K562 (cell line): ENCODE data around the gene BAK1. TPM values are rescaled to one million over a fixed set of nuclear protein-coding genes. Genes with fewer than 3 reads are reported as not detected.
A peak's percentile ranks its signal among the peaks of the same experiment; 100 is the strongest.

Source experiments
- ATAC-seq: fragments of 200-7000 bp; cut with Tn5 transposase; 3 replicates; pipeline ENCODE4 v1.9.1; 2020; ENCODE audit warnings: moderate library complexity
- BruUV-seq: library from RNA; stranded (reverse); fragments of 400-500 nt; replicated peaks from 2 replicates; lab custom pipeline; 2021; lab: Mats Ljungman, UMichigan
- CTCF ChIA-PET: fragments of 300-600 bp; formaldehyde crosslinking; extraction: SDS; loops from one replicate; lab custom pipeline; 2021; ENCODE audit warnings: low intra/inter-chr PET ratio; lab: Yijun Ruan, JAX
- POLR2A ChIA-PET: fragments of 300-600, 350-650 bp; sonication (Branson Sonifier 250); formaldehyde crosslinking; extraction: SDS; loops from one replicate; lab custom pipeline; 2021; ENCODE audit warnings: antibody characterized with exemption, inconsistent platforms; lab: Yijun Ruan, JAX
- DNase-seq, 4 experiments: peaks; one replicate each; pipeline versions ENCODE4 v3.0.0 to v3.0.0-alpha.2; 2011 to 2018; ENCODE audit warnings: low spot score in 3 of 4, mixed read lengths in 3 of 4; ENCODE audit errors: extremely low read depth in 1 of 4
- FAIRE-seq: peaks from 2 replicates; lab custom pipeline; 2011; peaks lifted over from hg19 to GRCh38; lab: Jason Lieb, UNC
- H2AFZ ChIP-seq: 2 replicates; pipeline ENCODE4 v1.6.0; 2011; ENCODE audit warnings: low read depth, low read length, control low read depth, inconsistent platforms
- H3K27ac ChIP-seq: fragments of 200-600 bp; 3 replicates; pipeline ENCODE4 v1.8.0; 2011; ENCODE audit warnings: low read depth, mild to moderate bottlenecking, control low read depth, inconsistent platforms, low read length, moderate library complexity, mixed read lengths; ENCODE audit errors: extremely low read depth
- H3K27me3 ChIP-seq, 2 experiments: fragments of 300-600 bp in 1 of 2; 2 replicates in 1 of 2; 3 replicates in 1 of 2; pipeline versions ENCODE4 v1.6.0 to v1.8.0; 2011; ENCODE audit warnings: inconsistent platforms in 2 of 2, low read length in 2 of 2, mild to moderate bottlenecking in 1 of 2, mixed read lengths in 1 of 2, moderate library complexity in 1 of 2; ENCODE audit not compliant: control insufficient read depth in 2 of 2, insufficient read depth in 2 of 2
- H3K36me3 ChIP-seq: fragments of 300-600 bp; 3 replicates; pipeline ENCODE4 v1.8.0; 2011; ENCODE audit warnings: mild to moderate bottlenecking, low read length, inconsistent platforms; ENCODE audit not compliant: control insufficient read depth, insufficient read depth
- H3K4me1 ChIP-seq, 2 experiments: fragments of 200-600 bp in 1 of 2; replicated peaks in 1 of 2; 2 replicates in 1 of 2; 3 replicates in 1 of 2; pipeline versions ENCODE4 v1.5.1 to v1.8.0; 2011; ENCODE audit warnings: inconsistent platforms in 2 of 2, low read length in 2 of 2, mild to moderate bottlenecking in 1 of 2, mixed read lengths in 1 of 2, moderate library complexity in 1 of 2; ENCODE audit not compliant: control insufficient read depth in 2 of 2, insufficient read depth in 2 of 2
- H3K4me2 ChIP-seq: 2 replicates; pipeline ENCODE4 v1.6.1; 2011; ENCODE audit warnings: low read length, control low read depth, inconsistent platforms, mixed read lengths; ENCODE audit not compliant: insufficient read depth
- H3K4me3 ChIP-seq: fragments of 200-600 bp; sonication (generic), shearing (Covaris generic); 2 replicates; pipeline ENCODE4 v1.5.1; 2016; ENCODE audit warnings: control low read depth, inconsistent platforms
- H3K79me2 ChIP-seq: fragments of 200-600 bp; 3 replicates; pipeline ENCODE4 v1.8.0; 2011; ENCODE audit warnings: low read length, inconsistent platforms; ENCODE audit not compliant: control insufficient read depth, insufficient read depth
- H3K9ac ChIP-seq, 2 experiments: 2 replicates each; pipeline versions ENCODE4 v1.6.0 to v1.6.1; 2011; ENCODE audit warnings: low read depth in 2 of 2, low read length in 2 of 2, control low read depth in 1 of 2, inconsistent platforms in 1 of 2, mild to moderate bottlenecking in 1 of 2, mixed read lengths in 1 of 2; ENCODE audit not compliant: insufficient read depth in 1 of 2
- H3K9me1 ChIP-seq: one replicate; pipeline ENCODE4 v1.6.0; 2011; ENCODE audit warnings: inconsistent platforms, mild to moderate bottlenecking, low read length, moderate library complexity; ENCODE audit not compliant: control insufficient read depth, insufficient read depth
- H3K9me3 ChIP-seq: replicated peaks from 2 replicates; pipeline ENCODE4 v1.5.1; 2011; ENCODE audit warnings: low read depth, low read length, inconsistent platforms; ENCODE audit not compliant: control insufficient read depth, insufficient read depth
- H4K20me1 ChIP-seq: replicated peaks from 2 replicates; pipeline ENCODE4 v1.6.1; 2011; ENCODE audit warnings: low read length, inconsistent platforms, mixed read lengths; ENCODE audit not compliant: control insufficient read depth, insufficient read depth
- BHLHE40 ChIP-seq: IDR thresholded peaks from 2 replicates; pipeline ENCODE4 v1.6.1; 2011; ENCODE audit warnings: low read length, improper control_type of control experiment
- BRD4 ChIP-seq: fragments of 200-600 bp; sonication (generic); IDR thresholded peaks from 2 replicates; pipeline ENCODE4 v1.6.1; 2017; ENCODE audit warnings: inconsistent platforms
- CBFA2T2 ChIP-seq: fragments of 450-650 bp; conservative IDR thresholded peaks from 2 replicates; pipeline ENCODE4 v1.6.1; 2017; ENCODE audit warnings: mild to moderate bottlenecking
- CBFA2T3 ChIP-seq: fragments of 450-650 bp; IDR thresholded peaks from 2 replicates; pipeline ENCODE4 v1.6.1; 2017
- COPS2 ChIP-seq: fragments of 450-650 bp; conservative IDR thresholded peaks from 2 replicates; pipeline ENCODE4 v1.6.1; 2016; ENCODE audit warnings: mild to moderate bottlenecking, moderate library complexity
- EGR1 ChIP-seq: fragments of 450-650 bp; conservative IDR thresholded peaks from 2 replicates; pipeline ENCODE4 v1.6.1; 2017; ENCODE audit warnings: mild to moderate bottlenecking
- GTF2E2 ChIP-seq: fragments of 200-800 bp; sonication (Bioruptor generic); IDR thresholded peaks from 2 replicates; pipeline ENCODE4 v1.6.1; 2016; ENCODE audit warnings: missing genetic modification characterization, missing compliant biosample characterization
- MNT ChIP-seq, 2 experiments: fragments of 450-650 bp; conservative IDR thresholded peaks; 2 replicates each; pipeline ENCODE4 v1.6.1; 2017; ENCODE audit warnings: mild to moderate bottlenecking in 2 of 2, moderate library complexity in 2 of 2
- NR3C1 ChIP-seq: sonication (generic); formaldehyde crosslinking; IDR thresholded peaks from 2 replicates; pipeline ENCODE4 v1.8.1; 2022; ENCODE audit warnings: missing genetic modification reagents
- NUFIP1 ChIP-seq: fragments of 450-650 bp; IDR thresholded peaks from 2 replicates; pipeline ENCODE4 v1.6.1; 2018; ENCODE audit not compliant: partially characterized antibody
- PTTG1 ChIP-seq: fragments of 450-650 bp; IDR thresholded peaks from 2 replicates; pipeline ENCODE4 v1.6.1; 2016; ENCODE audit warnings: low read depth, mild to moderate bottlenecking, missing genetic modification characterization, missing compliant biosample characterization
- SNIP1 ChIP-seq: fragments of 450-650 bp; IDR thresholded peaks from 2 replicates; pipeline ENCODE4 v1.7.1; 2017; ENCODE audit warnings: low read depth, mild to moderate bottlenecking
- ZNF165 ChIP-seq: fragments of 250-450 bp; sonication (Bioruptor Pico); IDR thresholded peaks from 2 replicates; pipeline ENCODE4 v1.4.0; 2020; ENCODE audit warnings: borderline replicate concordance
- ZNF354B ChIP-seq: fragments of 250-450 bp; sonication (Bioruptor Pico); IDR thresholded peaks from 2 replicates; pipeline ENCODE4 v1.4.0; 2020
- WGBS: fragments of 100-300 bp; shearing (Covaris generic); methylation state at CpG from one replicate; pipeline ENCODE4 v1.1.6; 2016; ENCODE audit warnings: low coverage, mixed read lengths; ENCODE audit not compliant: insufficient coverage; ENCODE audit errors: missing lambda C conversion rate; 5-methylcytosine and 5-hydroxymethylcytosine counted together
- in situ Hi-C: fragments of 300-500 bp; cut with MboI; formaldehyde crosslinking; loops from 4 replicates; pipeline ENCODE4 v1.15.0; 2018; ENCODE audit warnings: inconsistent platforms, mixed read lengths
- intact Hi-C: fragments of 100-400 bp; cut with micrococcal nuclease; formaldehyde crosslinking; loops from 2 replicates; pipeline ENCODE4 v1.14.2; 2022
- polyA plus RNA-seq, 8 experiments: library from polyadenylated mRNA; depleted of rRNA in 4 of 8; stranded (reverse) in 5 of 8; unstranded in 3 of 8; fragments of >200 nt; fragmentation: Nextera tagmentation in 2 of 8; fragmentation: Illumina TruSeq in 1 of 8; extraction: Ambion mirVana in 2 of 8; extraction: Trizol in 1 of 8; gene quantifications; 2 replicates each; pipeline versions ENCODE4 v1.2.1 to v1.2.3, GENCODE V29; 2011 to 2014; ENCODE audit warnings: inconsistent platforms in 1 of 8, missing spikeins in 1 of 8
- total RNA-seq, 7 experiments: library from RNA; depleted of rRNA in 6 of 7; stranded (reverse); fragments of >200 nt in 6 of 7; fragmentation: Illumina TruSeq in 2 of 7; extraction: Trizol in 2 of 7; gene quantifications; 2 replicates each; pipeline versions ENCODE4 v1.2.1 to v1.2.3, GENCODE V29; 2011 to 2021; ENCODE audit warnings: low replicate concordance in 1 of 7

Gene BAK1
- total and polyA plus RNA-seq, 9 of the 15 experiments (the other 6 are each of a cell fraction or from before 2014, with no cell fraction given), result 5.4 to 30.7 (median 18.9) TPM

- TF ChIP-seq MNT (conservative IDR thresholded peaks at IDR 0.05), result no peak
- TF ChIP-seq CBFA2T3, result no peak
- no peak for TF ChIP-seq BHLHE40
- TF ChIP-seq BRD4, result no peak
- TF ChIP-seq NR3C1 (CRISPR knock-in tag), result no peak
- TF ChIP-seq NUFIP1, result no peak
- no peak for TF ChIP-seq ZNF165
- TF ChIP-seq GTF2E2 (tag), result no peak
- TF ChIP-seq, all 486 proteins: peak for 0
These were observed 8.8 kb upstream of the BAK1 start (continued) for GRCh38 chr6:33588894-33589293.

GRCh38 chr6:33587529-33587928 is 7.5 kb upstream of the BAK1 start:
- no peak for FAIRE-seq
- Histone ChIP-seq H3K36me3 (no peaks in the 10 kb centered on the region), H2AFZ (no peak overlapping the region)
- TF ChIP-seq CBFA2T3 (peak; percentile 37; the same call in 1 of the 2 replicates), PTTG1 (no peak), COPS2 (no peak), CBFA2T2 (0 out of 2 replicates have a peak, but pooled peaks have one; percentile 30), ZNF354B (CRISPR knock-in tag) (no peak), EGR1 (peak; percentile 57), SNIP1 (no peak)
- TF ChIP-seq, all 486 proteins: peak for 3
- no peak overlapping the region for H3K4me3 ChIP-seq
- no peaks in the 10 kb centered on the region for H3K27me3 ChIP-seq
- H3K79me2 ChIP-seq, result no peaks in the 10 kb centered on the region
- CTCF ChIA-PET, result interaction anchor here (0.6 to 3.9 kb wide), 2 partner anchors 115 to 174 kb away, joined by 3 to 18 read pairs; no protein-coding TSS in a partner anchor
- peaks cover 2% of the 10 kb centered on the region for H3K9me1 ChIP-seq
- intact Hi-C loops, result loop anchor here (1.0 kb wide), 1 partner anchor 45 kb away; no protein-coding TSS in a partner anchor
- no peaks in the 10 kb centered on the region for H3K9me3 ChIP-seq
- H3K27ac ChIP-seq, result no peak overlapping the region
- POLR2A ChIA-PET, result interaction anchor here (0.5 to 1.0 kb wide), 4 partner anchors 61 to 585 kb away, joined by 3 read pairs; no protein-coding TSS in a partner anchor
- DNase-seq (no peak), ATAC-seq (no peak)
- H3K4me2 ChIP-seq, result no peak overlapping the region
- no peaks in the 10 kb centered on the region for H4K20me1 ChIP-seq
- H3K4me1 ChIP-seq, result peaks cover 18 to 29% of the 10 kb centered on the region in 2 experiments
- H3K9ac ChIP-seq, result no peak overlapping the region; a peak in 1 of 4 replicates
- 22% methylated on average over 8 of the region's 8 CpGs for WGBS
- in situ Hi-C loops, result loop anchor here (5.0 to 10.0 kb wide), 3 partner anchors 115 to 417 kb away; no protein-coding TSS in a partner anchor
- BruUV-seq, result no TSS peak
